GM19328 (cell line): Measurements from ENCODE around the gene NLE1.

Experiments used
- ATAC-seq: cut with Tn5 transposase; IDR thresholded peaks from one replicate; pipeline ENCODE4 v1.9.1; 2021; ENCODE audit warnings: mild to moderate bottlenecking, moderate library complexity; ENCODE audit not compliant: unreplicated experiment

Gene NLE1

DNA sequence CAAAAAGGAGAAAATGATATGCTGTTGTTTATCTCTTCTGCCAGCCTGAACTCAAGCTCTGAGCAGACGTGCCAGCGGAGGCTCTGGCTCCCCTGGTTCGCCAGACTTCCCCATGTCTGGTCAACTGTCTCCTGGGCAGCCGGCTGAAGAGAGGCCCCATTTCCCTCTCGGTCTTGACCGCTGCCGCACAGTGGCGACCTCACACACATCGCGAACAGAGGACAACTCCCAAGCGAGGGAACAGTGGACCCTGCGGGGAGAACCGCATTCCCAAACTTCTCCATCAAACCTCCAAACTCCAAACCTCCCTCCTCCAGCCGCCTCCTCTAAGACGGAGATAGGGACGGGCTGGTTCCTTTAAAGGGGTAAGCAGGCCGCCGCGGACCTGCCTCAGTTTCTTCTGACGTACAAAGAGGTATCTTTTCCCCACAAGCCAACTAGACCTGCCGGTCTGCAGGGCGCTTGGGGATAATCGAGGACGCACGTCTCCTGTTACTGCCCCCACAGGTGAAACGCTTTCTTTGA, 53.7 kb downstream of the NLE1 start:
- ATAC-seq, result no peak

DNA sequence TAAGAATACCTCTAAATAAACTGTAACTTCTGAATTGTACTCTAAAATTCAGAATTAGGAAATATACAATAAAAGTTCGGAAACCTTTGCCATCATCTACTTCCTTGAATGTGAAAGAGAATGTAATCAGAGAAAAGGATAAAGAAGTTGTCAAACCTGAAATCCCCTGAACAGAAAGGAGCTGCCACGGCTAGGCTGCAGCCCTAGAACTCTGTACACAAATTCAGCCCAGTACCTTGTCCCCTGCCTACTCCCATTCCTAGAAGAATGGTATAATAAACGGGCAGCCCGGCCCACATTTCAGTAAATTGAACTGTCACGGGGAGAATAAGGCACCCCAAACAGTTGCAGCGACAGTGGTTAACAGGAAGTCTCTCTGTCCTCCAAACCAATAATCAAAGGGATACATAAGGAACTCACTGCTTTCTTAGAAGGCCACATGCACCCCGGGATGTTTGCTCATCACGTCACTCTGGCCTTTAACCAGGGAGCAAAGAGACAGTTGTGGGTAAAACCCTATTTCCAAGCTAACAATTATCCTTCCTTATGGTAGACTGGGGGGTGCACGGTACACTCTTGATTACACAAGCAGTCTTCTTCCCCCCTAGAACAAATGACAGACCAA, 54.3 kb downstream of the NLE1 start:
- no peak for ATAC-seq

DNA sequence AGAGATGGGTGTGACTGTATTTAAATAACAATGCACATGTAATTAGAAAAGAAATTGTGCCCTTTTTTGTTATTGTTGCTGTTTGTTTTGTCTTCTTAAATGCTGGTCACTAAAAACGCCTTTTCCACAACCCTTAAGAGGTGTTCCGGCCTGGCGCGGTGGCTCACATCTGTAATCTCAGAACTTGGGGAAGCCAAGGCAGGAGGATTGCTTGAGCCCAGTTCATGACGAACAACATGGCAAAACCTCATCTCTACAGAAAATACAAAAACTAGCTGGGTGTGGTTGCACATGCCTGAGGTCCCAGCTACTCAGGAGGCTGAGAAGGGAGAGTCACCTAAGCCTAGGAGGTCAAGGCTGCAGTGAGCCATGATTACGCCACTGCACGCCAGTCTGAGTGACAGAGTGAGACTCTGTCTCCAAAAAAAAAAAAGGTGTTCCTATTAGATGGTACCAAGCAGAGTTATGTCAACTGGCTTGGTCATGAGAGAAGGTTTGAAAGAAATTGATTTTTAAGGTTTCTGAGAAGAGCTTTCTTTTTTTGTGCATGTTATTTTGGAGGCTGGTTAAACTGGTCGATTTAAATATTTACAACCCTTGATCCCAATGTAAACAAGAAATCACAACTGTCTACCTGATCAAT, 55.1 kb downstream of the NLE1 start:
- no peak for ATAC-seq

DNA sequence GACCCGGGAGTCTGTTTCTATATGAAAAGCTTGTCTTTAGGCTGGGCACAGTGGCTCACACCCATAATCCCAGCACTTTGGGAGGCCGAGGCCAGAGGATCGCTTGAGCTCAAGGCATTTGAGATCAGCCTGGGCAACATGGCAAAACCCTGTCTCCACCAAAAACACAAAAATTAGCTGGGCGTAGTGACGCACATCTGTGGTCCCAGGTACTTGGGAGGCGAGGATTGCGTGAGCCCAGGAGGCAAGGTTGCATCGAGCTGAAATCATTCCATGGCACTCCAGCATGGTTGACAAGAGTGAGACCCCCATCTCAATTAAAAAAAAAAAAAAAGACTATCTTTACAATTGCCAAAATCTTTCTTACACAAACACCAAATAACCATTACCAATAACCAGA, 55.9 kb downstream of the NLE1 start:
- ATAC-seq, result no peak

DNA sequence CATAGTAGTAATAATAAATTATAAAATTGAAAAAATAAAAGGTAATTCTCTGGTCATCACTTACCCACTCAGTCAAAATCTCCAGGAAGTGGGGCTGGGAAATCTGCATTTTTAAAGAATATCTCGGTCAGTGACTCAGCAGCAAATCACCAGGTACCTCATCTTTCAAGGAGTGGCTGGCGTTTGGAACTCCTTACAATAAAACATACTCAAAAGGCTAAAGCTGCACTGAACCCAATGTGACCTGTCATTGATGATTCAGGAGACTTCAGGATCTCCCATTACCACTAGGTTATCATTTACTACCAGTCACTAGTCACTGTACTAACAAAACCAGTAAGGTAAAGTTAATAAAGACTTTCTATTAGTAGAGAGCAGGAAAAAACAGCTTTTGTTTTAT, 57.1 kb downstream of the NLE1 start:
- ATAC-seq, result no peak

DNA sequence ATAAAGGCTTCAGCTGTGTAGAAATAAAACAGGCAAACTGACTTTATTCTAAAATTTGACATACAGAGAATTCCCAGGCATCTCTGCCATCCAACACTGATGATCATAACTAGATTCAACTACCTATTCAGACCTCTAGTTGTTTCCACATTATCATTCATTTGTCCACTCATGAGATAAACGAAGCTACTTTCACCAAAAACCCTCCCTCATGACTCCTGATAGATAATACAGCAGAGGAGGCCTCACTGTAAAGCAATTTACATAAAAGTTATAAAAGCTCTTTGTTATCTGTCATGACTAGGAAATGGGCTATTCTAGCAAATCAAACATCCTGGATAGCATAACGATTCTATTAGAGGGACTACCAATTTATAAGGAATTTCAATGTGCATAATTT, 59.0 kb downstream of the NLE1 start:
- ATAC-seq, result no peak

DNA sequence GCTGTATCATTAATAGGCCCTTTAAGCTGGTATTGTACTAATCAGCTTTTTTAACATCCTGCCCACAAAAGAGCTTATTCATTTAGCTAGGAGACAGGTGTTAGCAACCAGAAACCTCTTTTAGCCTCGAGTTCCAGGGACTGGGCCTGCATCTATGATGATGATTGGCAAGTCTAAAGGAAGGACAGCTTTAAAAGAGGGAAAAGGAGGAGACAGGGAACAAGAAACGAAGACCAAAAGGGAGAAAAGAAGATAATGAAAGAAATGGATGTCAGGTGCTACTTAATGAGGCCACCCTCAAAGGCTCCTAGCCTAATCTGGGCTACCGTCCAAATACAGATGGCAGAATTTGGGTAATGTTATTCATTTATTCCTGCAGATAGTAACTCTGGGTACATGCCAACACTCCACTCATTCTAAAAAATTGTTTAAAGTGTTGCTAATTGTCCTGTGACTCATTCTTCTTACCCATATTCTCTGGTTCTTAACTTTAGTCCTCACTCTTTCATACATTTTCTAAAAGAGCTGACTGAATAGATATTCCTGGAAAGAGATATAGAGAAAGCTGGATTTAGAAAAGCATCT, 59.9 kb downstream of the NLE1 start:
- no peak for ATAC-seq

DNA sequence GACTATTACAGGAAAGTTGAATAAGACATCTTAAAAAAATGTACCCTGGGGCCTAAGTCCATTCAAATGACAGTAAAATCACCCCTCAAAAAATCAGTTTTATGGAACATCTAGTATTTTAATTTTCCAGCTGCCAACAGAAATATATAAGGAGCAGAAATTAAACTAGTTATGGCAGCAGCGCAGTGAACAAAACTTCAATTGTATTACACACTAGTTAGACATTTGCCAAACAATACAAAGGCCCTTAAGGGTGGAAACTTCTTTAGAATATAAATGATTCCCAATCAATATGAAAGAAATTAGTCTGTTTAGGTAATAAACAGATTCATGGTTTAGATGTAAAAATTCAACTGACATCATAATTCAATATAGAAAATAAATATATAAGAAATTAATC, 60.5 kb downstream of the NLE1 start:
- no peak for ATAC-seq

DNA sequence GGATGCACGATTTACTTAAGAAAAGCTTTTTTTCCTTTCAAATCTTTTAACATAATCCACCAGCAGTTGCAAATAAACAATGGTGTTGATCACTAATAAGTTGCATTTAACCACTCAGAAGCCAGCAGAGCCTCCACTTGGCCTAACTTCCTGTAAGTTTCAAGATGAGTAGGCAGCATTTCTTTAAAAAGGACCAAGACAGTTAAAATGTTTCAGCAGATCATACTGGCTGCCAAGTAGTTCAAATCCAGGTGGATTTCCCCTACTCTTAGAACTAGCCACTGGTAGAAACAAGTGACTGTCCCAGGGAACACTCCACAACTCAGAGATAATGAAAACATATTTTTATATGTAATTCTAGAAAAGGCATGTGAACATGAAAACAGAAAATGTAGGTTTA, 61.6 kb downstream of the NLE1 start:
- ATAC-seq, result no peak

DNA sequence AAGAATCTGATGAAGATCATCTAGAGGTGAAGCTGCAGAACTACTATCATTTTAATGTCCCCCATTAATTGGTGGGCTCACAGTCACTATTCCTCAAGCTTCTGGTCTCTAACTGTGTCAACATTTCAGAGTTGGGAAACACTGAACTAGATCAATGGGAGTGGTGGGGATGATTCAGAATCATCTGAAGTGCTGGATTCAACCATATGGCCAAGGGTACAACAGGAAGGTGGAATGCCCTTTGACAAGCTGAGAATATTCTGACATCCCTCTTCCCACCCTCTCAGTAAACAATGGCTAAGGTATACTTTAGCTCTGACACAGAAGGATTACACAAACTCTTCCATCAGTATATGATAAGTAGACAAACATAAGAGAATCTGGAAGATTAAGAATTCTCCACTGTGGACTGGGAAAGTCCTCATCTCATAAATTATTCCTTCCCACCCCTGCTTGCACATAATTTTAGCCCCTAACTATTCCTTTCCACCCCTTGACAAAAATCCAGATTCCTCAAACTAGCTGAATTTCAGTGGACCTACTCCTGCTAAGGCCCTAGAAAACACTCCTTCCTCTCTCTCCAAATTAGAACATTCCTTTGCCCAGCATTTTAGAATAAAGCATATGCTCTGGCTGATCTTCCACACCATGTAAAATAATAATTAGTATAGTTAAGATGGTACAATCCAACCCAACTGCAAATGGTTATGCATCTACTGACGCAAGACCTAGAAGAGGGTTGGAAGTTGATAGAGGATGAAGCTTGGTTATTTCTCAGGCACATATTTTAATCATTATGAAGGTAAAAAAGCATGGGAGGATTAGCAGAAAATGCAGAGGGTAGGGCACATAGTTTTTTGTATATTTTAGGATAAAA, 62.3 kb downstream of the NLE1 start:
- no peak for ATAC-seq
